Measurements from ENCODE around the gene TMEM179.

DNA sequence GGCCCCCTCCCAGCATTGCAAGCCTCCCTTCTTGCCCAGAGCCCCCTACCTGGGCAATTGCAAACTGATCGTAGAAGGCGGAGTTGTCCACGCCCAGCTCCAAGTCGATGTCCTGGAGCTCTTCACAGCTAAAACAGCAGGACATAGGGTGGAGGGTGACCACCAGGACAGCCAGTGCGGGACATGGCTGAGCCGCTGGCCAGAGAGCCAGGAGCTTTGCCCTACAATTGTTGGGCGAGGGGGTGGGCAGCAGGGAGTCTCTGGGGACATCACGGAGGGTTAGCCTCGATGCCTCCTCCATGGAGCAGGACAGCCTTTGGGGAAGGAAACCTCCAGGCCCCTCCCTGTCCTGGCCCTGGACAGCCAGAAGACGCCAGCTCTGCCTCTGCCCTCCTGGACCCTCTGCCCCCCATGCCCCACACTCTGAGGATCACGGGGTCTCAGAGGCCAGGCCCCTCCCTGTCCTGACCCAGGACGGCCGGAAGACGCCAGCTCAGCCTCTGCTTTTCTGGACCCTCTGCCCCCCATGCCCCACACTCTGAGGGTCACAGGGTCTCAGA, 9.4 kb downstream of the TMEM179 start:
- TF ChIP-seq, protein P1, sequence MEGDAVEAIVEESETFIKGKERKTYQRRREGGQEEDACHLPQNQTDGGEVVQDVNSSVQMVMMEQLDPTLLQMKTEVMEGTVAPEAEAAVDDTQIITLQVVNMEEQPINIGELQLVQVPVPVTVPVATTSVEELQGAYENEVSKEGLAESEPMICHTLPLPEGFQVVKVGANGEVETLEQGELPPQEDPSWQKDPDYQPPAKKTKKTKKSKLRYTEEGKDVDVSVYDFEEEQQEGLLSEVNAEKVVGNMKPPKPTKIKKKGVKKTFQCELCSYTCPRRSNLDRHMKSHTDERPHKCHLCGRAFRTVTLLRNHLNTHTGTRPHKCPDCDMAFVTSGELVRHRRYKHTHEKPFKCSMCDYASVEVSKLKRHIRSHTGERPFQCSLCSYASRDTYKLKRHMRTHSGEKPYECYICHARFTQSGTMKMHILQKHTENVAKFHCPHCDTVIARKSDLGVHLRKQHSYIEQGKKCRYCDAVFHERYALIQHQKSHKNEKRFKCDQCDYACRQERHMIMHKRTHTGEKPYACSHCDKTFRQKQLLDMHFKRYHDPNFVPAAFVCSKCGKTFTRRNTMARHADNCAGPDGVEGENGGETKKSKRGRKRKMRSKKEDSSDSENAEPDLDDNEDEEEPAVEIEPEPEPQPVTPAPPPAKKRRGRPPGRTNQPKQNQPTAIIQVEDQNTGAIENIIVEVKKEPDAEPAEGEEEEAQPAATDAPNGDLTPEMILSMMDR (IDR thresholded peaks at IDR 0.05) = no peak
- TF ChIP-seq POLR2A (IDR thresholded peaks at IDR 0.05) = no peak
